GM18499 (cell line): Measurements from ENCODE around the gene ZNF346.
"Not testable (repeated sequence)": the region's sequence is repeated elsewhere in the genome, so short reads cannot be mapped to it uniquely, and the experiment has no call there.

Experiments used
- ATAC-seq: cut with Tn5 transposase; IDR thresholded peaks from one replicate; pipeline ENCODE4 v1.9.1; 2021; ENCODE audit warnings: moderate number of reproducible peaks; ENCODE audit not compliant: insufficient read depth, unreplicated experiment

The ZNF346 gene, protein sequence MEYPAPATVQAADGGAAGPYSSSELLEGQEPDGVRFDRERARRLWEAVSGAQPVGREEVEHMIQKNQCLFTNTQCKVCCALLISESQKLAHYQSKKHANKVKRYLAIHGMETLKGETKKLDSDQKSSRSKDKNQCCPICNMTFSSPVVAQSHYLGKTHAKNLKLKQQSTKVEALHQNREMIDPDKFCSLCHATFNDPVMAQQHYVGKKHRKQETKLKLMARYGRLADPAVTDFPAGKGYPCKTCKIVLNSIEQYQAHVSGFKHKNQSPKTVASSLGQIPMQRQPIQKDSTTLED

GRCh38 chr5:177022386-177023302 lies at the start of gene ZNF346:
Gene ZNF346, plus strand, starts transcription at chr5:177022696. Its CDS starts 43 bp downstream, at chr5:177022739.
- ATAC-seq = peak; percentile 47

GRCh38 chr5:176979669-176980068 lies 42.8 kb upstream of the ZNF346 start:
- ATAC-seq = no peak

DNA sequence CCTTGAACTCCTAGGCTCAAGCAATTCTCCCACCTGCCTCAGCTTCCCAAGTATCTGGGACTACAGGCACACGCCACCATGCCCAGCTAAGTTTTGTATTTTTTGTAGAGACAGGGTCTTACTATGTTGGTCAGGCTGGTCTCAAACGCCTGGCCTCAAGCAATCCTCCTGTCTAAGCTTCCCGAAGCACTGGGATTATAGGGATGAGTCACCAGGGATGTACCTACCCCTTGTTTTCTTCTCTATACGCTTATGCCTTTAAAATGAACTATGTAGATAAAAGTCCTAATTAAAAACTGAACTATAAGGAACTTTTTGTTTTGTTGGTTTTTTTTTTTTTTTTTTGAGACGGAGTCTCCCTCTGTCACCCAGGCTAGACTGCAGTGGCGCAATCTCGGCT lies 41.7 kb upstream of the ZNF346 start:
- ATAC-seq = no peak

- not testable (repeated sequence) for ATAC-seq
Observed at GRCh38 chr5:176983112-176983511, 39.4 kb upstream of the ZNF346 start.

- ATAC-seq = not testable (repeated sequence)
Observed at GRCh38 chr5:176983593-176983992, 38.9 kb upstream of the ZNF346 start.

DNA sequence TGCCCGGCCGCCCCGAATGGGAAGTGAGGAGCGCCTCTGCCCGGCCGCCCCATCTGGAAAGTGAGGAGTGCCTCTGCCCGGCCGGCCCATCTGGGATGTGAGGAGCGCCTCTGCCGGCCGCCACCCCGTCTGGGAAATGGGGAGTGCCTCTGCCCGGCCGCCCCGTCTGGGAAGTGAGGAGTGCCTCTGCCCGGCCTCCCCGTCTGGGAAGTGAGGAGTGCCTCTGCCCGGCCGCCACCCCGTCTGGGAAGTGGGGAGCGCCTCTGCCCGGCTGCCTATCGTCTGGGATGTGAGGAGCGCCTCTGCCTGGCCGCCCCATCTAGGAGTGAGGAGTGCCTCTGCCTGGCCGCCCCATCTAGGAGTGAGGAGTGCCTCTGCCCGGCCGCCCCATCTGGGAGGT lies 38.3 kb upstream of the ZNF346 start:
- ATAC-seq = not testable (repeated sequence)

DNA sequence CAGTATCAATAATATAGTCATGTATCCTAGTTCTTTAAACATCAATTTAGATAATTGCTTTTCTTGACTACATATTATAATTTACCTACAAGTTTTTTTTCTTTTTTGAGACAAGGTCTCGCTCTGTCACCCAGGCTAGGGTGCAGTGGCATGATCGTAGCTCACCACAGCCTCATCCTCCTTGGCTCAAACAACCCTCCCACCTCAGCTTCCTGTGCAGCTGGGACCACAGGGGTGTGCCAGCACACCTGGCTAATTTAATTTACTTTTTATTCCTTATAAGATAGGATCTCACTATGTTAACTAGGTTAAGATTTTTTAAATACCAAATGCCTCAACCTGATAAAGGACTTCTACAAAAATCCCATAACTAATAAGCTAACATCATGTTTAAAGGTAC lies 37.0 kb upstream of the ZNF346 start:
- no peak for ATAC-seq

DNA sequence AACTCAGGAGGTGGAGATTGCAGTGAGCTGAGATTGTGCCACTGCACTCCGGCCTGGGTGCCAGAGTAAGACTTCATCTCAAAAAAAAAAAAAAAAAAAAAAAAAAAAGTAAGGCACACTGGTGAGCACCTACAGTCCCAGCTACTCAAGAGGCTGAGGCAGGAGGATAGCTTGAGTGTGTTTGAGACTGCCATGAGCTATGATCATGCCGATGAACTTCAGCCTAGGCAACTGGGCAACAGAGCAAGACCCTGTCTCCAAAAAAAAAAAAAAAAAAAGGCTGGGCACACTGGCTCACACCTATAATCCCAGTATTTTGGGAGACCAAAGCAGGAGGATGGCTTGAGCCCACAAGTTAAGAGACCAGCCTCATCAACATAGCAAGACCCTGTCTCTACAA lies 36.2 kb upstream of the ZNF346 start:
- ATAC-seq = no peak

GRCh38 chr5:176987583-176987982 lies 34.9 kb upstream of the ZNF346 start:
- ATAC-seq = no peak

GRCh38 chr5:176993081-176993480 lies 29.4 kb upstream of the ZNF346 start:
- ATAC-seq = not testable (repeated sequence)

- no peak for ATAC-seq
Observed at GRCh38 chr5:176994460-176995121, 27.9 kb upstream of the ZNF346 start.

DNA sequence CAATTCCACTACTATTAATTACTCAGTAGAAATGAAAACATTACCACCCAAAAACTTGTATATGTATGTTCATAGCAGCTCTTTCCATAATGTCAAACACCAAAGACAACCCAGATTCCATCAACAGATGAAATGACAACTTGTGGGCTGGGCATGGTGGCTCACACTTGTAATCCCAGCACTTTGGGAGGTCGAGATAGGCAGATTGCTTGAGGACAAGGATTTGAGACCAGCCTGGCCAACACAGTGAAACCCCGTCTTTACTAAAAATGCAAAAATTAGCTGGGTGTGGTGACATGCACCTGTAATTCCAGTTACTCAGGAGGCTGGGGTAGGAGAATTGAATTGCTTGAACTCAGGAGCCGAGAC lies 27.4 kb upstream of the ZNF346 start:
- no peak for ATAC-seq

- ATAC-seq = no peak
Observed at GRCh38 chr5:176995896-176996767, 26.4 kb upstream of the ZNF346 start.

- no peak for ATAC-seq
Observed at GRCh38 chr5:176996780-176997179, 25.7 kb upstream of the ZNF346 start.

DNA sequence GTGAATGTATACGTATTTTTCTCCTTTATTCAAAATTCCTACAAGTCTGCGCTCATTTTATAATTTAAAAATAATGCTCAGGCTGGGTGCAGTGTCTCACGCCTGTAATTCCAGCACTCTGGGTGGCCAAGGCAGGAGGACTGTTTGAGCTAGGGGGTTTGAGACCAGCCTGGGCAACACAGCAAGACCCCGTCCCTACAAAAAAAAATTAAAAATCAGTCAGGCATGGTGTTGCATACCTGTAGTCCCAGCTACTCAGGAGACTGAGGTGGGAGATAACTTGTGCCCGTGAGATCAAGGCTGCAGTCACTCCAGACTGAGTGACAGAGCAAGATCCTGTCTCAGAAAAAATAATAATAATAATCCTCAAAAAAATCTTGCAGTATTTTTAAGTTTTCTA lies 23.7 kb upstream of the ZNF346 start:
- no peak for ATAC-seq

- not testable (repeated sequence) for ATAC-seq
Observed at GRCh38 chr5:176999526-176999925, 23.0 kb upstream of the ZNF346 start.

GRCh38 chr5:177003649-177004048 lies 18.8 kb upstream of the ZNF346 start:
- no peak for ATAC-seq

GRCh38 chr5:177004961-177005360 lies 17.5 kb upstream of the ZNF346 start:
- no peak for ATAC-seq

GRCh38 chr5:177005619-177006264 lies 16.8 kb upstream of the ZNF346 start:
- no peak for ATAC-seq
